GM18520 (cell line): Measurements from ENCODE around the gene PAX7.
"Not testable (repeated sequence)": the region's sequence is repeated elsewhere in the genome, so short reads cannot be mapped to it uniquely, and the experiment has no call there.

Source experiments
- ATAC-seq: cut with Tn5 transposase; IDR thresholded peaks from one replicate; pipeline ENCODE4 v1.9.1; 2021; ENCODE audit not compliant: unreplicated experiment

The PAX7 gene

GRCh38 chr1:18749569-18749968 lies 118.9 kb downstream of the PAX7 start:
- no peak for ATAC-seq

GRCh38 chr1:18750600-18750999 lies 120.0 kb downstream of the PAX7 start:
- ATAC-seq = no peak

- ATAC-seq = no peak
These were observed 120.8 kb downstream of the PAX7 start for GRCh38 chr1:18751425-18751824.

- ATAC-seq = no peak
These were observed 121.8 kb downstream of the PAX7 start for GRCh38 chr1:18752409-18752808.

- ATAC-seq = no peak
These were observed 129.5 kb downstream of the PAX7 start for GRCh38 chr1:18760156-18760555.

- ATAC-seq = no peak
These were observed 131.5 kb downstream of the PAX7 start for GRCh38 chr1:18761948-18762840.

- no peak for ATAC-seq
These were observed 133.7 kb downstream of the PAX7 start for GRCh38 chr1:18764362-18764761.

GRCh38 chr1:18765725-18766124 lies 135.1 kb downstream of the PAX7 start:
- no peak for ATAC-seq

- no peak for ATAC-seq
These were observed 135.7 kb downstream of the PAX7 start for GRCh38 chr1:18766328-18766727.

GRCh38 chr1:18767576-18767975 lies 136.9 kb downstream of the PAX7 start:
- not testable (repeated sequence) for ATAC-seq

- no peak for ATAC-seq
These were observed 137.4 kb downstream of the PAX7 start for GRCh38 chr1:18768086-18768485.

GRCh38 chr1:18769140-18769539 lies 138.5 kb downstream of the PAX7 start:
- ATAC-seq = no peak

- no peak for ATAC-seq
These were observed 140.2 kb downstream of the PAX7 start for GRCh38 chr1:18770799-18771198.

- no peak for ATAC-seq
These were observed 143.1 kb downstream of the PAX7 start for GRCh38 chr1:18773753-18774152.

GRCh38 chr1:18775341-18775740 lies 144.7 kb downstream of the PAX7 start:
- ATAC-seq = no peak

- no peak for ATAC-seq
These were observed 146.1 kb downstream of the PAX7 start for GRCh38 chr1:18776777-18777176.

- no peak for ATAC-seq
These were observed 147.8 kb downstream of the PAX7 start for GRCh38 chr1:18778437-18778836.

GRCh38 chr1:18781031-18781430 lies 150.4 kb downstream of the PAX7 start:
- ATAC-seq = no peak

- ATAC-seq = no peak
These were observed 153.2 kb downstream of the PAX7 start for GRCh38 chr1:18783705-18784481.

GRCh38 chr1:18784482-18784831 lies 153.8 kb downstream of the PAX7 start:
- ATAC-seq = no peak

- ATAC-seq = no peak
These were observed 155.5 kb downstream of the PAX7 start for GRCh38 chr1:18786149-18786548.

- no peak for ATAC-seq
These were observed 157.3 kb downstream of the PAX7 start for GRCh38 chr1:18787825-18788385.
